NCI-H1694 treated with DMSO at 0.1 percent for 48 hours (cell line): ENCODE data around the gene PHACTR1.
"Not testable (repeated sequence)": the region's sequence is repeated elsewhere in the genome, so short reads cannot be mapped to it uniquely, and the experiment has no call there.

Experiments used
- DNase-seq: peaks from one replicate; lab custom pipeline; 2025; lab: John Stamatoyannopoulos, UW

The PHACTR1 gene

DNA sequence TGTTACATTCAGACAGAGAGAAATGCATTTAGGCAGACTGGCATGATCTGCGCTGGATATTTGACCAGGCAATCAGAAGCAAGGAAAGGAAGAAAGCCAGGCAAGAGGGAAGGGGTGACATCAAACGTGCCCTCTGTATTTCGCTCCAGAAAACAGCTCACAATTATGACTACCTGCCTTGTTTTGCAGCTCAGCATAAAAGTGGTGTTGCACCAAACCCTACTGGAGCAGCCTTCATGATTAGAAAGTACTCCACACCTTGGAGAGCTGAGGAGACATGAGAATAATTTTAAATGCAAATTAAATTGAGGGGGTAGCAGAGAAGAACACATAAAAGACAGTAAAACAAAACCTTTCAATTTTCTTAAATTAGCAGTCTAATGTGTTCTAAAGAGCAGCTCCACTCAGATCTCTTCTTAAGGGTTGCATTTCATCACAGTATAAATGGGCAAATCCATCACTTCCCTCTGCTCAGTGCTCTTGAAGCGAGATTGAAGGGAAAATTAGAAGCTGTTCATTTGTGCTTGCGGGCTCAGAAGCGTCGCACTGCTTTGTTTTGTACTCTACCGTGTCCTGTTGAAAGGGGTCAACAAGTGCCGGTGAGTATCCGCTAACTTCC lies at the start of gene PHACTR1:
Gene PHACTR1 (plus strand): TSS at position 470 of the 619 bp plus-strand sequence.
- DNase-seq = no peak

DNA sequence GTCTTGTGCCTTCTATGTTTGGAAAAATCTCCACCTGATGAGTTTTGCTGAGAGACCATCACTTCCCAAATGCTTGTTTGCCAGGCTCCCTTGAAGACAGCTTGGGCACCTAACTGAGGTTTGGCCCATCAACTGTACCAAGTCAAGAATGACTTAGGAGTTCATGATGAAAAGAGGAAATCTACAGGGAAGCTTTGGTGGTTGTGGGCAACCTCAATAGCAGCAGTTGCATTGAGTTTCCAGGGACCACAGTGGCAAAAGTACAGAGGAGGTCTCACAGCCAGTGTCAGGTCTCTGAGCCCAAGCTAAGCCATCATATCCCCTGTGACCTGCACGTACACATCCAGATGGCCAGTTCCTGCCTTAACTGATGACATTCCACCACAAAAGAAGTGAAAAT lies 49.7 kb upstream of the PHACTR1 start:
- no peak for DNase-seq

DNA sequence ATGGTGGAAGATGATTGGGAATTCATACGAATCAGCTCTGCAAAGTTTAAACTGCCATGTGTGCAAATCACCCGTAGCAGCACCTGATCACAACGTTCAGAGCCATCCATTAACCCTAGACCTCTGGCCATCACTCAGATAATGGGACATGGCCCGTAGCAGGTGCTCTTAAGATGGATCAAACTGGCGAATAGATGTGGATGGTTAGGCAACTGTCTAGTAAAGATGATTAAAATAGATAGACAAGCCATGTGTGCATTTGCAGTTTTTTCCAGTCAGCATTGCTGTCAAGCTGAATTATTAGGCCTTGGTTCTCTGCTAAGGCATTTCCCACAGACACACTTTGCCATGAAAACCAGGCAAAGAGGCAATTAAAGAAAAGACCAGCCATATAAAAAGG lies 40.6 kb upstream of the PHACTR1 start:
- DNase-seq = no peak

DNA sequence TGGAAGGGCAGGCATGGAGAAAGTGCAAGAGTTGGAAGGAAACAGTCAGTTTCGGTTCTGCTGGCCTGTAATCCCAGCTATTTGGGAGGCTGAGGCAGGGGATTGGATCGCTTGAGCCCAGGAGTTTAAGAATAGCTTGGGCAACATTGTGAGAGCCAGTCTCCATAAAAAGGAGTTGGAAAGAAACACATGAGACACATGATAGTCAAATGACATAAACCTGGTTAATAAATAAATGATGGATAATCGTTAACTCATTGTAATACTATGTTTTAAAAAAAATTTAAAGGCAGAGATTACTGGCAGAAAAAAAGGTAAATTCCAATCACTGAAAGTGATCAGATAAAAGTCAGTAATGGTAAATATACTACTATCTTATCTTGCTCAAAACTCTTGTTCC lies 37.2 kb upstream of the PHACTR1 start:
- no peak for DNase-seq

- no peak for DNase-seq
Measured at GRCh38 chr6:12693122-12693521, 23.4 kb upstream of the PHACTR1 start.

GRCh38 chr6:12698298-12698697 lies 18.3 kb upstream of the PHACTR1 start:
- DNase-seq = no peak

DNA sequence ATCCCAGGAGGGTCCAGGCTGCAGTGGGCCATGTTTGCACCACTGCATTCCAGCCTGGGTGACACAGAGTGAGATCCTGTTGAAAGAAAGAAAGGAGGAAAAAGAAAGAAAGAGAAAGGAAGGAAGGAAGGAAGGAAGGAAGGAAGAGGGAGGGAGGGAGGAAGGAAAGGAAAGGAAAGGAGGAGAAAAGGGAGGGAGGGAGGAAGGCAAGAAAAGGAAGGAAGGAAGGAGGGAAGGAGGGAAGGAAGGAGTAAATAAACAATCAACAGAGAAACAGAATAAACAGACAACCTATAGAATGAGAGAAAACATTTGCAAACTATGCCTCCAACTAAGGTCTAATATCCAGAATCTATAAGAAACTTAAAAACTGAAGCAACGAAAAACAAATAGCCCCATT lies 11.6 kb upstream of the PHACTR1 start:
- DNase-seq = no peak

DNA sequence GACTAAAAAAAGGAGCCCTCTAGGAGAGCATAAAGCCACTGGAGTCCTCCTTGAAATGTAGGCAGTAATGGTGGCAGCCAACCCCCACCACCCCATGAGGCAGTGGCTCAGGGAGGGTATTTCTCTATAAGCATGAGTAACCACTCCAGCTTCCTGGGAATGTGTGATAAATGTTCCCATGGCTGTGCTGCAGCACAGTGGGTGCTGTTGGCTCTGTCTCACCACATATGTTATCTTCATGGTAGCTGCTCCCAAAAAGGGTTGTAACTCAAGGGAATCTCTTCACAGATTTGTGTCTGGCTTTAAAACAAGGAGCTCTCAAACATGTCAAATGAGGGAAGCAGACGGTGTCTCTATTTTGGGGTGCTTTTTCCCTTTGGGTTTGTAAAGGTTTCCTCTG lies 7.5 kb upstream of the PHACTR1 start:
- no peak for DNase-seq

DNA sequence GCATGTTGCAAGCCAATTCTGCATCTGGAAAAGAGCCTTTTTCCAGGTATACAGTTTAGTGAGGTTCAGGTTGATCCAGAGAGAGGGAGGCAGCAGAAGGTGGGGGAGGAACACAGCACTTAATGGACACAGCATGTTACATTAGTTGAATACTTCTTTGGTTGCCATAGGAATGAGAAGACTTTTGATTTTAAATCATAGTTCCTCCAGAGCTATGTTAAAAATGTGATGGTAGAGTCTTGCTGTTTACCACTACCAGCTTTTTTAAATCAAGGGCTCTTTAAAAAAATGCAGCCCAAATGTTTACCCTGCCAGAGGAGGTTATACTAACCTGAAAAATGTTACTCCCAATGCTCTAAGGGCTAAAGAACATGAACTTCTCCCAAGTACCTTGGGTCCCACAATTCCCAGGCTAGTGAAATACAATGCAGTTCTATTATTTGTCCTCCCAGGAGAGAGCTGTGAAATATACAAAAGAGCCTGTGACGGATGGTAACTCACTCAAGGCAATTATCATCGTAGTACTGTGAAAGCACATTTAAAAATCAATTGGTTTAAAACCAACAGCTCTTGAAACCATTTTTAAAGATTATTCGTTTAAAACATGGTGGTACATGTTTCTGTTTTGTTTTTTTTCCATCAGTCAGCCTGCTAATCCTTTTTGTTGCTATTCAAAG lies 6.9 kb upstream of the PHACTR1 start:
- no peak for DNase-seq

GRCh38 chr6:12710921-12711320 lies 5.6 kb upstream of the PHACTR1 start:
- no peak for DNase-seq

GRCh38 chr6:12714022-12714421 lies 2.5 kb upstream of the PHACTR1 start:
- no peak for DNase-seq

- DNase-seq = no peak
Measured at GRCh38 chr6:12715437-12715836, 1.1 kb upstream of the PHACTR1 start.

DNA sequence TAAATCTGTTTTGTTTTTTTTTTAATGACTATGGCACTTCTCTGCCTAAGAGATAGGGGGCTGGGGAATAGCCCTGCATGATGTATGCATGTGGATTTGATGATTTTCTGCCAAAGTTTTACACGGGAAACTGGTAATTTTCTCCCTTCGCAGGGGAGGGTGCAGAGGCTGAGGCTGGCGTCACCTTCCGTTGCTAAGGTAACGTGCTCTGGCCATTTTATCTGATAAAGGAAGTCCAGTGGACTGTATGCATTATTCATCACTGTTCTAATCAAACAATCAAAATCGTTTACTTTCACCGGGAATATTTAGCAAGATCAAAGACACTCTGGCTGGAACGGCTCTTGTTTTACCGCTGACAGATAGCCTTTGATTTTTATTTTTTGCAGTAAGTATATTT lies 789 bp downstream of the PHACTR1 start:
- no peak for DNase-seq

GRCh38 chr6:12718015-12718414 lies 1.4 kb downstream of the PHACTR1 start:
- DNase-seq = no peak

DNA sequence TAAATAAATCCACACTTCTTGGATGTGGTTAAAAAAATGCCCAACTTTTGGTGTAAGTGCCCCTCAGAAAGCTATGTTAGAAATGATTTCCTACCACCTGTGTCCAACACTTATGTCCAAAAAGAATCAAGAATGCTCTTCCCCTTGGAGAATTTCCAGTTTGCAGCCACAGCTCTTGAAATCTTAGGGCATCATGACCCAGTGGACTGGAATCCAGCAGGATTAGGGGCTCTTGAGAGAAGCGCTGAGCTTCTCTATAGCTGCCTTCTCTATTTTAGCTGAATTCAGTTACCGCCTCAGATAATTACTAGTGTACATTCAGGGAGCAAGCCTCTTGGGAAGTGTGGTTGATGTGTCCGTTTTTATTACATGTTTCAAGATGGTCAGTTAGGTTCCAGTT lies 2.5 kb downstream of the PHACTR1 start:
- no peak for DNase-seq

DNA sequence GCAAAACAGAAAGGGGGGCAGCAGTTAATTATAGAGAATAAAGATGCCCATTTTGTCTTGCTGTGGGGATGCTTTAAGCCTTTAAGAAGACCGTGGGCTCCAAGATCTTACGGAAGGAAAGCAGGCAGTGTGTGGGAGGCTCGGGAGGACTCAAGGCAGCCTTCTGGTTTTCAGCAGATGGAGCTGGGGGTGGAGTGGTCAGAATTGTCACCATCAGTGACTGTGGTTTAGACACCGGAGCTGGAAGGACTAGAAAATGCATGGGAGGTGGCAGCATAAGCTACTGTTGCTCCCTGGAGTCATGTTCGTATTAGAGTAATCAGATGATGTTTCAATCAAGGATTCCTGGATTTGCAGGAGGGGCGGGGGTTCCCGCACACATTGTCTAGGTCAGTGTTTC lies 3.7 kb downstream of the PHACTR1 start:
- no peak for DNase-seq

- no peak for DNase-seq
Measured at GRCh38 chr6:12725263-12725662, 8.7 kb downstream of the PHACTR1 start.

DNA sequence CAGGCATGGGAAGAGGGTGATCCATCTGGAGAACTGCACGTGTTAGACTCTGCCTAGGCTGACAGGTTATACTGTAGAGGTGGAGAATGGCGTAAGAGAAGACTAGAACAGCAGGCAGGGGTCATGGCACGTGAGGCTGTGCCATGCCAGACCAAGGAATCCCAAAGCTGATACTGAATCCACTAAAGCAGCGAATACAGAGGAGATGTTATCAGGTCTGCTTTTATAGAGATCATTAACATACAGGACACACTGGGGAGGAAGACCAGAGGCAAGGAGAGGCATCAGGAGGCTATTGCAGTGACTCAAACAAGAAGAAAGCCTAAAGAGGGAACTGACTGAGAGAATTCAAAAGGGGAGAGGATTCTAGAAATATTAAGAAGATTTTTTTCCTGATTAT lies 12.9 kb downstream of the PHACTR1 start:
- DNase-seq = no peak

GRCh38 chr6:12730809-12731208 lies 14.2 kb downstream of the PHACTR1 start:
- DNase-seq = not testable (repeated sequence)

- DNase-seq = no peak
Measured at GRCh38 chr6:12733876-12734275, 17.3 kb downstream of the PHACTR1 start.

DNA sequence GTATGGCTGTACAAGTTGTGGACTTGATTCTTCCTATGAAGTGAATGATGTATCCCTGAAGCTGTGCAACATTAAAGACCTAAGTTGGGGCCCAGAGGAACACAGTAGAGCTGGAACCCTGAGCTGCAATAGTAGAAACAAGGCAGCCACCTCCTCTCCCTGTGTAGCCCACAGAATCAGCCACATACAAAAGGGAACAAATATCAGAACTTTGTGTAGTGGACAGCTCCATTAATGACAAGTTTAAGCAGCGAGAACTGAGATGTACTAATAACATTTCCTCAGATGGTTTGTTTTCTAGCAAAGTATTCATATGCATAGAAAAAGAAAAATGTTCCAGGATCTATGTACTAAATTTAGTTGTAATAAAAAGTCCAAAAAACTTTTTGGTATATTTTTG lies 19.2 kb downstream of the PHACTR1 start:
- DNase-seq = no peak

- no peak for DNase-seq
Measured at GRCh38 chr6:12748411-12748810, 31.8 kb downstream of the PHACTR1 start.

DNA sequence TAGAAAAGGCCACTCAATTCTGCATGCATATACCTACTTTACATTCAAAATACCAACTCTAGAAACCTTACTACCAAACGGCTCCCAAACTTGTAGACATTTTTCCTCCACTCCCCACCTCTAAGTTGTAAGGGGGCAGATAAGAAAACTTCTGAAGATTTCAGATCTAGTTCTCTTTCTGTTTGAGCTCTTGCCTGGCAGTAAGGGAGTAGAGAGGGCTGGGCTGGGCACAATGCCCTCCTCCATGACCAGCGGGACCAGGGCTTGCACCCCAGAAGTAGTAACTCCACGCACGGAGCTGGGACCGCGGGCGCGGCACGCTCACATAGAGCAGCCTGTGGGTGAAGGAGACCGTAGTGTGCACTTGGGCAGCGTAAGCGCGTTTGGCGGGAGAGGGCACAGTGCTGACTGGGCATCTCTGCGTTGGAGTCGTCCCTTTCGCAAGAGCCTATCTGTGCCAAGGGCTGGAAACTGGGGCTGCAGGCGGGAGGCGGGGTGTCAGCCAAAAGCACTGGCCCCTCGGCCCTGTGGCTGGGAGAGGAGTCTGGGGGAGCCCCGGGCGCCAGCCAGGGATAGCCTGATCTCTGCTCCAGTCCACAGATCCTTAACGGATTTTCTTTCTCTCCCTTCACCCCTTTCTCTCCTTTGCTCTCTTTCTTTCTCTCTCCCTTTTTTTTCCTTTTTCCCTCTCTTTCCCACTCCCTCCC lies 32.4 kb downstream of the PHACTR1 start:
- no peak for DNase-seq
